Body of pancreas (tissue), 4 donors: Measurements from ENCODE around the gene DPYSL4.

Source experiments
- POLR2A ChIP-seq, 3 donors: fragments of 450-650 bp; IDR thresholded peaks; one replicate each; pipeline ENCODE4 v1.6.1; 2016; ENCODE audit warnings: antibody characterized with exemption in 3 of 3, mild to moderate bottlenecking in 2 of 3
- TF ChIP-seq, protein P1 (sequence below), 7 experiments: fragments of 450-650 bp in 4 of 7; fragments of 200-600 bp in 3 of 7; sonication (generic) in 3 of 7; IDR thresholded peaks; one replicate each; pipeline ENCODE4 v1.5.1; 2016 to 2019; ENCODE audit warnings: antibody characterized with exemption in 7 of 7

DNA sequence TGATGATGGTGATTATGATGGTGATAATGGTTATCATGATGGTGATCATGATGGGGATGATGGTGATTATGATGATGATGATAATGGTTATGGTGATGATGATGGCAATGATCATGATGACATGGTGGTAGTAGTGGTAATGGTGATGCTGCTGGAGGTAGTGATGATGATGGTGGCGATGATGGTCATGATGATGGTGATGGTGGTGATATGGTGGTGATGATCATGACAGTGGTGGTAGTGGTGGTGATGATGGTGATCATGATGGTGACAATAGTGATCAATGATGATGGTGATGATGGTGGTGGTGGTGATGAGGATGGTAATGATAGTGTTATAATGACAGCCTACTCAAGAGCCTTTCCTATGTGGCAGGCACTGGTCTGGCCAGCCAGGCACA is 31.8 kb upstream of the DPYSL4 start:
- TF ChIP-seq, protein P1, sequence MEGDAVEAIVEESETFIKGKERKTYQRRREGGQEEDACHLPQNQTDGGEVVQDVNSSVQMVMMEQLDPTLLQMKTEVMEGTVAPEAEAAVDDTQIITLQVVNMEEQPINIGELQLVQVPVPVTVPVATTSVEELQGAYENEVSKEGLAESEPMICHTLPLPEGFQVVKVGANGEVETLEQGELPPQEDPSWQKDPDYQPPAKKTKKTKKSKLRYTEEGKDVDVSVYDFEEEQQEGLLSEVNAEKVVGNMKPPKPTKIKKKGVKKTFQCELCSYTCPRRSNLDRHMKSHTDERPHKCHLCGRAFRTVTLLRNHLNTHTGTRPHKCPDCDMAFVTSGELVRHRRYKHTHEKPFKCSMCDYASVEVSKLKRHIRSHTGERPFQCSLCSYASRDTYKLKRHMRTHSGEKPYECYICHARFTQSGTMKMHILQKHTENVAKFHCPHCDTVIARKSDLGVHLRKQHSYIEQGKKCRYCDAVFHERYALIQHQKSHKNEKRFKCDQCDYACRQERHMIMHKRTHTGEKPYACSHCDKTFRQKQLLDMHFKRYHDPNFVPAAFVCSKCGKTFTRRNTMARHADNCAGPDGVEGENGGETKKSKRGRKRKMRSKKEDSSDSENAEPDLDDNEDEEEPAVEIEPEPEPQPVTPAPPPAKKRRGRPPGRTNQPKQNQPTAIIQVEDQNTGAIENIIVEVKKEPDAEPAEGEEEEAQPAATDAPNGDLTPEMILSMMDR (IDR thresholded peaks at IDR 0.05): no peak
- no peak for TF ChIP-seq POLR2A (IDR thresholded peaks at IDR 0.05)
